Measurements from ENCODE around the gene PTPRK.

The PTPRK gene

GRCh38 chr6:128135325-128135724 lies 385.1 kb downstream of the PTPRK start:
- no peaks in the 10 kb centered on the region for H3K36me3 ChIP-seq
- peaks cover 0 to 27% (median 9%) of the 10 kb centered on the region in 4 donors for H3K4me1 ChIP-seq
- no peaks in the 10 kb centered on the region for H3K27me3 ChIP-seq
- H3K4me3 ChIP-seq = no peak overlapping the region
- H3K27ac ChIP-seq = no peak overlapping the region
- no peaks in the 10 kb centered on the region for H3K9me3 ChIP-seq
- DNase-seq = no peak
- no peak for TF ChIP-seq CTCF (IDR thresholded peaks at IDR 0.05)
- intact Hi-C loops (cut with DNase I; ENCODE audit: low total_unique reads) = no loop called here

GRCh38 chr6:128131566-128131965 lies 388.8 kb downstream of the PTPRK start:
- DNase-seq = no peak
- no peak overlapping the region for H3K27ac ChIP-seq

DNA sequence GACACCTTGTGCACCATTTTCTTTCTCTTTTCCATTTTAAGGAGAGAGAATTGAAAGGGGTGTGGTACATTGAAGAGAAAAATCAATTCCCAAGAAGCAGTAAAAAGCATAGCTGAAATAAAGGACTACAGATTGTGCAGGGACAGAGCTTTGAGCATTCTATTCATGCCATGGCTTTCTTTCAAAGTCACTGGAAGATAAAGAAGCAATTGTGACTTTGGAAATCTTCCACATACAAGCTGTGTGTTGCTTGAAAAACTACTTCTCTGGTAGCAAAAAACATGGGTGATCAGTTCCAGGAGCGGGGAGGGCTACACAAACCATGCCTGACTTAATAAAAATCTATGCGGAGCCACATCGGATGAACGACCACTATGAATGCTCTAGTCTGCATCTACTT lies 389.4 kb downstream of the PTPRK start:
- TF ChIP-seq CTCF (IDR thresholded peaks at IDR 0.05) = no peak
- intact Hi-C loops (cut with DNase I; ENCODE audit: low total_unique reads) = no loop called here
- Histone ChIP-seq H3K4me3 (no peak overlapping the region), H3K36me3 (no peaks in the 10 kb centered on the region), H3K27me3 (no peaks in the 10 kb centered on the region), H3K4me1 (peaks cover 0 to 16% (median 6%) of the 10 kb centered on the region in 4 donors), H3K27ac (no peak overlapping the region), H3K9me3 (no peaks in the 10 kb centered on the region)
- DNase-seq = no peak

More at GRCh38 chr6:128131566-128131965, 388.8 kb downstream of the PTPRK start:
- no peaks in the 10 kb centered on the region for H3K36me3 ChIP-seq
- H3K9me3 ChIP-seq = no peaks in the 10 kb centered on the region
- TF ChIP-seq CTCF (IDR thresholded peaks at IDR 0.05) = no peak
- H3K4me1 ChIP-seq = peaks cover 0 to 16% (median 6%) of the 10 kb centered on the region in 4 donors
- no peak overlapping the region for H3K4me3 ChIP-seq
- H3K27me3 ChIP-seq = no peaks in the 10 kb centered on the region
- intact Hi-C loops (cut with DNase I; ENCODE audit: low total_unique reads) = no loop called here

- H3K9me3 ChIP-seq = no peaks in the 10 kb centered on the region
- intact Hi-C loops (cut with DNase I; ENCODE audit: low total_unique reads) = no loop called here
- H3K27ac ChIP-seq = no peak overlapping the region
Observed at GRCh38 chr6:128129679-128130078, 390.7 kb downstream of the PTPRK start.

GRCh38 chr6:128127650-128128049 lies 392.7 kb downstream of the PTPRK start:
- intact Hi-C loops (cut with DNase I; ENCODE audit: low total_unique reads) = no loop called here
- Histone ChIP-seq H3K4me1 (peaks cover 0 to 16% (median 6%) of the 10 kb centered on the region in 4 donors), H3K36me3 (no peaks in the 10 kb centered on the region), H3K27ac (no peak overlapping the region), H3K4me3 (no peak overlapping the region), H3K9me3 (no peaks in the 10 kb centered on the region), H3K27me3 (no peaks in the 10 kb centered on the region)
- no peak for TF ChIP-seq CTCF (IDR thresholded peaks at IDR 0.05)
- DNase-seq = no peak

More at GRCh38 chr6:128129679-128130078, 390.7 kb downstream of the PTPRK start:
- no peaks in the 10 kb centered on the region for H3K36me3 ChIP-seq
- H3K4me1 ChIP-seq = peaks cover 0 to 16% (median 6%) of the 10 kb centered on the region in 4 donors
- no peak for DNase-seq
- TF ChIP-seq CTCF (IDR thresholded peaks at IDR 0.05) = no peak
- no peak overlapping the region for H3K4me3 ChIP-seq
- no peaks in the 10 kb centered on the region for H3K27me3 ChIP-seq

GRCh38 chr6:128124713-128125112 lies 395.7 kb downstream of the PTPRK start:
- no peak for TF ChIP-seq CTCF (IDR thresholded peaks at IDR 0.05)
- Histone ChIP-seq H3K4me3 (no peak overlapping the region), H3K27ac (no peak overlapping the region), H3K27me3 (no peaks in the 10 kb centered on the region), H3K9me3 (no peaks in the 10 kb centered on the region), H3K4me1 (no peaks in the 10 kb centered on the region), H3K36me3 (no peaks in the 10 kb centered on the region)
- DNase-seq = no peak
- intact Hi-C loops (cut with DNase I; ENCODE audit: low total_unique reads) = no loop called here

Measured in tibial artery (tissue), 4 donors.